Endothelial cell of umbilical vein (primary cell): Measurements from ENCODE around the gene SLC31A2. TPM values are rescaled to one million over a fixed set of nuclear protein-coding genes. Genes with fewer than 3 reads are reported as not detected.

Experiments used
- BruUV-seq: library from RNA; stranded (reverse); fragments of 400-500 nt; replicated peaks from 2 replicates; lab custom pipeline; 2021; lab: Mats Ljungman, UMichigan
- CTCF ChIA-PET: fragments of 300-600, 350-600 bp; sonication (Branson Sonifier 250); formaldehyde crosslinking; loops from one replicate; lab custom pipeline; 2021; ENCODE audit warnings: antibody characterized with exemption, inconsistent platforms; lab: Charles Lee
- POLR2A ChIA-PET: fragments of 300-600, 350-600 bp; sonication (Branson Sonifier 250); formaldehyde crosslinking; loops from one replicate; lab custom pipeline; 2021; ENCODE audit warnings: antibody characterized with exemption, inconsistent platforms; lab: Charles Lee
- DNase-seq: peaks from one replicate; pipeline ENCODE4 v3.0.0-alpha.2; 2011; ENCODE audit warnings: low read depth, low spot score
- FAIRE-seq: peaks from 2 replicates; lab custom pipeline; 2011; peaks lifted over from hg19 to GRCh38; lab: Jason Lieb, UNC
- H2AFZ ChIP-seq: 2 replicates; pipeline ENCODE4 v1.6.0; 2012; ENCODE audit warnings: low read depth, low read length, control low read depth, inconsistent platforms
- H3K27ac ChIP-seq: 2 replicates; pipeline ENCODE4 v1.5.1; 2011; ENCODE audit warnings: low read depth, mild to moderate bottlenecking, control low read depth, low read length, moderate library complexity; ENCODE audit not compliant: insufficient read depth
- H3K27me3 ChIP-seq, 2 experiments: 2 replicates each; pipeline versions ENCODE4 v1.6.0 to v1.6.1; 2011; ENCODE audit warnings: low read length in 2 of 2, mixed read lengths in 1 of 2; ENCODE audit not compliant: control insufficient read depth in 2 of 2, insufficient read depth in 2 of 2
- H3K36me3 ChIP-seq, 2 experiments: 2 replicates in 1 of 2; 3 replicates in 1 of 2; pipeline ENCODE4 v1.5.1; 2011; ENCODE audit warnings: low read length in 2 of 2, mild to moderate bottlenecking in 1 of 2, moderate library complexity in 1 of 2; ENCODE audit not compliant: control insufficient read depth in 2 of 2, insufficient read depth in 2 of 2; ENCODE audit errors: extremely low read depth in 1 of 2
- H3K4me1 ChIP-seq: 3 replicates; pipeline ENCODE4 v1.5.1; 2011; ENCODE audit warnings: mild to moderate bottlenecking, low read length; ENCODE audit not compliant: control insufficient read depth, insufficient read depth; ENCODE audit errors: extremely low read depth
- H3K4me2 ChIP-seq: 2 replicates; pipeline ENCODE4 v1.6.1; 2011; ENCODE audit warnings: low read length, control low read depth, mixed read lengths; ENCODE audit not compliant: insufficient read depth
- H3K4me3 ChIP-seq, 3 experiments: fragments of 200-600 bp in 1 of 3; sonication (generic), shearing (Covaris generic) in 1 of 3; replicated peaks in 1 of 3; 2 replicates each; pipeline ENCODE4 v1.5.1; 2011 to 2016; ENCODE audit warnings: control low read depth in 3 of 3, low read length in 3 of 3, mild to moderate bottlenecking in 2 of 3, inconsistent platforms in 1 of 3, low read depth in 1 of 3, moderate library complexity in 1 of 3; ENCODE audit not compliant: insufficient read depth in 1 of 3
- H3K79me2 ChIP-seq: 2 replicates; pipeline ENCODE4 v1.6.0; 2012; ENCODE audit warnings: low read length, inconsistent platforms; ENCODE audit not compliant: control insufficient read depth, insufficient read depth
- H3K9ac ChIP-seq: replicated peaks from 2 replicates; pipeline ENCODE3; 2011; ENCODE audit warnings: low read length, control low read depth; ENCODE audit not compliant: insufficient read depth; ENCODE audit errors: extremely low read depth
- H3K9me1 ChIP-seq: replicated peaks from 3 replicates; pipeline ENCODE4 v1.6.0; 2011; ENCODE audit warnings: mild to moderate bottlenecking, low read length; ENCODE audit not compliant: control insufficient read depth, insufficient read depth; ENCODE audit errors: extremely low read depth
- H3K9me3 ChIP-seq: replicated peaks from 2 replicates; pipeline ENCODE4 v1.5.1; 2012; ENCODE audit warnings: low read length, inconsistent platforms; ENCODE audit not compliant: control insufficient read depth, insufficient read depth
- H4K20me1 ChIP-seq: replicated peaks from 2 replicates; pipeline ENCODE3; 2011; ENCODE audit warnings: mild to moderate bottlenecking, low read length; ENCODE audit not compliant: control insufficient read depth, insufficient read depth; ENCODE audit errors: extremely low read depth
- CTCF ChIP-seq, 2 donors: IDR thresholded peaks; 1 replicate in 1 of 2; 2 replicates in 1 of 2; pipeline ENCODE4 v1.5.1; 2011; ENCODE audit warnings: low read length in 2 of 2, mild to moderate bottlenecking in 2 of 2, moderate library complexity in 2 of 2, control low read depth in 1 of 2, inconsistent platforms in 1 of 2, low read depth in 1 of 2; ENCODE audit not compliant: insufficient read depth in 1 of 2; ENCODE audit errors: extremely low read depth in 1 of 2
- EZH2 ChIP-seq: IDR thresholded peaks from 2 replicates; pipeline ENCODE4 v1.6.1; 2012; ENCODE audit warnings: borderline replicate concordance, low read depth, mild to moderate bottlenecking, moderate library complexity, low read length, inconsistent platforms; ENCODE audit not compliant: severe bottlenecking
- FOS ChIP-seq: IDR thresholded peaks from 2 replicates; pipeline ENCODE4 v1.6.1; 2011; ENCODE audit warnings: mild to moderate bottlenecking, low read length, moderate library complexity, borderline replicate concordance; ENCODE audit not compliant: insufficient read depth
- GATA2 ChIP-seq: IDR thresholded peaks from 2 replicates; pipeline ENCODE4 v1.7.0; 2011; ENCODE audit warnings: low read depth, mild to moderate bottlenecking, moderate library complexity, mixed read lengths, low read length; ENCODE audit not compliant: insufficient read length, insufficient read depth
- JUN ChIP-seq: IDR thresholded peaks from 2 replicates; pipeline ENCODE4 v1.6.1; 2011; ENCODE audit warnings: borderline replicate concordance, low read depth; ENCODE audit not compliant: insufficient read length, insufficient read depth
- MAX ChIP-seq: IDR thresholded peaks from 2 replicates; pipeline ENCODE4 v1.6.1; 2011; ENCODE audit not compliant: insufficient read depth, insufficient read length
- MYC ChIP-seq: IDR thresholded peaks from one replicate; pipeline ENCODE4 v1.6.1; 2011; ENCODE audit warnings: mild to moderate bottlenecking, low read depth, low read length
- POLR2A ChIP-seq: IDR thresholded peaks from 2 replicates; pipeline ENCODE4 v1.6.1; 2012; ENCODE audit warnings: low read depth, mild to moderate bottlenecking, control low read depth, low read length
- POLR2AphosphoS5 ChIP-seq: IDR thresholded peaks from 2 replicates; pipeline ENCODE4 v1.6.1; 2012; ENCODE audit warnings: low read depth, mild to moderate bottlenecking, control low read depth, low read length, moderate library complexity; ENCODE audit not compliant: insufficient read depth
- dilution Hi-C: fragments of 300-500 bp; cut with MboI; formaldehyde crosslinking; loops from one replicate; pipeline ENCODE4 v1.15.0; 2019; ENCODE audit warnings: low sequenced_read_pairs; ENCODE audit not compliant: extremely low pct_ligation_motif_present
- intact Hi-C: fragments of 100-400 bp; cut with micrococcal nuclease; formaldehyde crosslinking; loops from one replicate; pipeline ENCODE4 v1.10.0; 2022
- polyA plus RNA-seq, 4 experiments: library from polyadenylated mRNA; depleted of rRNA in 3 of 4; stranded (reverse) in 3 of 4; unstranded in 1 of 4; fragments of >200 nt; gene quantifications; 2 replicates each; pipeline versions ENCODE4 v1.2.1 to v1.2.3, GENCODE V29; 2011 to 2012; ENCODE audit warnings: missing spikeins in 1 of 4
- total RNA-seq: library from RNA; stranded (reverse); gene quantifications from 2 replicates; pipeline ENCODE4 v1.2.3, GENCODE V29; 2021

The SLC31A2 gene
- total and polyA plus RNA-seq, 2 donors (not counting 3 experiments of a cell fraction or from before 2014, with no cell fraction given), result 3.7 to 9.8 TPM

- no peaks in the 10 kb centered on the region for H3K9me1 ChIP-seq
- peaks cover 6 to 35% of the 10 kb centered on the region in 2 experiments for H3K36me3 ChIP-seq
- no peak overlapping the region for H2AFZ ChIP-seq
- intact Hi-C loops, result no loop called here
- no peak overlapping the region for H3K27ac ChIP-seq
- POLR2A ChIA-PET, result no interaction called here
- H3K4me1 ChIP-seq, result no peaks in the 10 kb centered on the region
- H3K9ac ChIP-seq, result no peak overlapping the region
- H3K4me3 ChIP-seq, result no peak overlapping the region
- H4K20me1 ChIP-seq, result no peaks in the 10 kb centered on the region
- no peaks in the 10 kb centered on the region for H3K27me3 ChIP-seq
- TF ChIP-seq MAX (no peak), POLR2AphosphoS5 (no peak), MYC (no peak), EZH2 (no peak), JUN (no peak), FOS (no peak), POLR2A (no peak), GATA2 (no peak), CTCF (IDR thresholded peaks at IDR 0.05; ENCODE audit: extremely low read depth in 1 of 2, insufficient read depth in 1 of 2, low read depth in 1 of 2, low read length in 2 of 2) (no peak)
- dilution Hi-C loops, result no loop called here
- CTCF ChIA-PET, result interaction anchor here (0.7 to 1.1 kb wide), 2 partner anchors 12 to 14 kb away, joined by 4 read pairs; no protein-coding TSS in a partner anchor
- H3K9me3 ChIP-seq, result no peaks in the 10 kb centered on the region
- FAIRE-seq (no peak), DNase-seq (no peak)
- no TSS peak for BruUV-seq
- H3K79me2 ChIP-seq, result no peaks in the 10 kb centered on the region
- no peak overlapping the region for H3K4me2 ChIP-seq
These were observed 12.2 kb downstream of the SLC31A2 start for GRCh38 chr9:113163001-113163400.
